NB4 (cell line): ENCODE data around the gene IFTAP.

Experiments used
- MAX ChIP-seq: IDR thresholded peaks from 2 replicates; pipeline ENCODE4 v1.6.1; 2011; ENCODE audit warnings: low read depth, low read length
- MYC ChIP-seq: IDR thresholded peaks from 2 replicates; pipeline ENCODE4 v1.6.1; 2011; ENCODE audit warnings: low read depth, low read length
- POLR2A ChIP-seq: IDR thresholded peaks from 2 replicates; pipeline ENCODE4 v1.6.1; 2011; ENCODE audit warnings: mild to moderate bottlenecking; ENCODE audit not compliant: insufficient read length; ENCODE audit errors: extremely low read depth
- TF ChIP-seq, protein P1 (sequence below): IDR thresholded peaks from one replicate; pipeline ENCODE4 v1.5.1; 2012; ENCODE audit warnings: low read depth, low read length

DNA sequence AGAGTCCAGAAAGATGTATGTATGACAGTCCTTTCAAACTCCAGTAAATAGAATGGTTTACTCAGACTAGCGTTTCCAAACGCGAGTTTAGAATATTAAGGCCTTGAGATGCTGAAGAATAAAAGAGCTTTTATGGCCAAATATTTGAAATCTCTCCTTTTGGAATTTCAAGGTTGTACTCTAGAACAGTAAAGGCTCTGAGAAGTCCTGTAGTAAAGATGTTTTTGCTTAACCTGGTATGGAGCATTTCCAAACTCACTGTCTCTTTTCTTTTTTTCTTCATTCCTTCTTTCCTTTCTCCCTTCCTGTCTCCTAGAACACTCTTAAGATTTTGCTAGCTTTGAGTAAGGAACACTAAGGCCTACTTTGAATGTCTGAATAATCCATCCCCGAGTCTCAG is 95.1 kb downstream of the IFTAP start:
- no peak for TF ChIP-seq POLR2A
- TF ChIP-seq, protein P1, sequence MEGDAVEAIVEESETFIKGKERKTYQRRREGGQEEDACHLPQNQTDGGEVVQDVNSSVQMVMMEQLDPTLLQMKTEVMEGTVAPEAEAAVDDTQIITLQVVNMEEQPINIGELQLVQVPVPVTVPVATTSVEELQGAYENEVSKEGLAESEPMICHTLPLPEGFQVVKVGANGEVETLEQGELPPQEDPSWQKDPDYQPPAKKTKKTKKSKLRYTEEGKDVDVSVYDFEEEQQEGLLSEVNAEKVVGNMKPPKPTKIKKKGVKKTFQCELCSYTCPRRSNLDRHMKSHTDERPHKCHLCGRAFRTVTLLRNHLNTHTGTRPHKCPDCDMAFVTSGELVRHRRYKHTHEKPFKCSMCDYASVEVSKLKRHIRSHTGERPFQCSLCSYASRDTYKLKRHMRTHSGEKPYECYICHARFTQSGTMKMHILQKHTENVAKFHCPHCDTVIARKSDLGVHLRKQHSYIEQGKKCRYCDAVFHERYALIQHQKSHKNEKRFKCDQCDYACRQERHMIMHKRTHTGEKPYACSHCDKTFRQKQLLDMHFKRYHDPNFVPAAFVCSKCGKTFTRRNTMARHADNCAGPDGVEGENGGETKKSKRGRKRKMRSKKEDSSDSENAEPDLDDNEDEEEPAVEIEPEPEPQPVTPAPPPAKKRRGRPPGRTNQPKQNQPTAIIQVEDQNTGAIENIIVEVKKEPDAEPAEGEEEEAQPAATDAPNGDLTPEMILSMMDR = no peak
- no peak for TF ChIP-seq MAX
- TF ChIP-seq MYC = no peak
